Measurements from ENCODE around the gene AGBL1.

Gene AGBL1

GRCh38 chr15:86236356-86237110 lies 156.9 kb downstream of the AGBL1 start:
- DNase-seq (ENCODE audit: low read depth in 2 of 2), result no peak

DNA sequence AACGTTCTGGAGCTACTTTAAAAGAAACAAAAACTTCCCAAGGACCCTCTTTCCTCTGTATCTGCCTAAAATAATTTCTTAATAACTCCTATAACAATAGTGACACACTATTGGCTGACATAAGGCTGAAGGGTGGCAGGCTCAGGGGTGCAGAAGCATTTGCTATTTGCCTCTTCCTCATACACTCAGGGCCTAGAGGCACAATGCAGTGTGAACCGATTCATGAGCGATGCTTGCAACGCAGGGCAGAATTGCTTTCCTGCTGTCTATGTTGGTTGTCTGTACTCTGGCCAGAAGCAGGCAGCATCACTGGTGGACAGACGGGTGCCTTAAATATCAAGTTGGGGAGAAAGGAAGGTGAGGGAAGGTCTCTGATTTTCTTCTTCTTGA lies 157.4 kb downstream of the AGBL1 start:
- no peak for DNase-seq (ENCODE audit: low read depth in 2 of 2)

DNA sequence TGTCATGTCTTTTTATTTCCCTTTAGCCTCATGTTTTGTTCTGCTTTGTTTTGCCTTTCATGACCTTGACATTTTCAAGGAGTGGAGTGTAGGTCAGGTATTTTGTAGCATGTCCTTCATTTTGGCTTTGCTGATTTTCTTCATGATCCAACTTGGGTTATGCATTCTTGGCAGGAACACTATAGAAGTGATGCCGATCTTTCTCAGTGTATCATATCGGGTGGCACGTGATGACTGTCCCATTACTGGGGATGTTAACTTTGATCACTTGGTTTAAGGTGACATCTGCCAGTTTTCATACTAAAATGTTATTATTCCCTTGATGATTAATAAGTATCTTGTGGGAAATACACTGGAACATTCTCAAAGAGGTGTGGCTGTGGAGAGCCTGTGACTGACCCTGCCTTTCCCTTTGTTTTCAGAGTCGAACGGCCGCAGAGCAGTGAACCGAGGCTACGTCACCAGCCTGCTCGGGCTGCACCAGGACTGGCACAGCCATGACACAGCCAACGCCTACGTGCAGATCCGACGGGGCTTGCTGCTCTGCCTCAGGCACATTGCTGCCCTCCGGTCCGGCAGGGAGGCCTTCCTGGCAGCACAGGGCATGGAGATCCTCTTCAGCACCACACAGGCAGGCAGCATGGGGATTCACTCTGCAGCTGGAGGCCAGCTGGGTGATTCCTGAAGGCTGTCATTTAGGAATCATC lies 167.7 kb downstream of the AGBL1 start:
- DNase-seq (ENCODE audit: low read depth in 2 of 2), result no peak

DNA sequence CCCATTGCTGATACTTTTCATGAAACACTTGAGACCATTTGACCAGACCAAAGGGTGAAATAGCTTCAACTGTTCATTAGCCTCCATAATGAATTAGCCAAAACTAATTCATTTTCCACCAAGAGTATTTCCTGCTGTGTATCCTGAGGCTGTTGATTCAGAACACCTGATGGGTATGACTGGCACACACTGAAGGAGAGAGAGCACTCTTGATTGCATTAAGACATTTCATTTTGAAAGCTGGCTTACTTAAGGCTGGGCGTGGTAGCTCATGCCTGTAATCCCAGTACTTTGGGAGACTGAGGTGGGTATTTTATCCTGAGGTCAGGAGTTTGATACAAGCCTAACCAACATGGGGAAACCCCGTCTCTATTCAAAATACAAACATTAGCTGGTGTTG lies 175.6 kb downstream of the AGBL1 start:
- no peak for DNase-seq (ENCODE audit: low read depth in 2 of 2)

DNA sequence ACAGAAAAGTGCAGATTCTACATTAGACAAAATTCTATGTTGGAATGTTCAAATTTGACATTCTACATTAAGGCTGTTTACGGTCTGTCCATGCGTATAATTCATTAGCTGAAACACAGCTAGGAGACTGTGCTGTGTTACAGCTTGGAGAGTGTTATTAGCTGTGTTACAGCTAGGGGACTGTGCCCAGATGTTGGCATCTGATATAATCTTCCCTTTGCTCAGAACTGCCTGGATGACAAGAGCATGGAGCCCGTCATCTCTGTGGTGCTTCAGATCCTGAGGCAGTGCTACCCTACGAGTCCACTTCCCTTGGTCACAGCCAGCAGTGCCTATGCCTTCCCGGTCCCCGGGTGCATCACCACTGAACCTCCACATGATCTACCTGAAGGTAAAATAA lies 177.0 kb downstream of the AGBL1 start:
- DNase-seq (ENCODE audit: low read depth in 2 of 2), result no peak

- DNase-seq (ENCODE audit: low read depth in 2 of 2), result no peak
Observed at GRCh38 chr15:86259589-86259988, 179.9 kb downstream of the AGBL1 start.

DNA sequence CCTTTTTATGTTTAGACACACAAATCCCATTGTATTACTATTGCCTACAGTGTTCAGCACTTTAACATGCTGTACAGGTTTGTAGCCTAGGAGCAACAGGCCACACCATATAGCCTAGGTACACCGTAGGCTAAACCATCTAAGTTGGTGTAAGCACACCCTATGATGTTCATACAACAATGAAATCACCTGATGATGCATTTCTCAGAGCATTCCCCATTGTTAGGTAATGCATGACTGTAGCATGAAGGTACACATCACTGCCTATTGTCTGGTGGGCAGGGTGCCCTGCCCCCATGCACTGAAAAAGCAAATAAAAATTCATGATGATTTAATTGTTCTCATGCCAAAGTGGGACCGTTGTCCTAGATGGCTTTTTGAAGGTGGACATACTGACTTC lies 183.6 kb downstream of the AGBL1 start:
- DNase-seq (ENCODE audit: low read depth in 2 of 2), result no peak

- no peak for DNase-seq (ENCODE audit: low read depth in 2 of 2)
Observed at GRCh38 chr15:86266896-86267484, 187.3 kb downstream of the AGBL1 start.

- no peak for DNase-seq (ENCODE audit: low read depth in 2 of 2)
Observed at GRCh38 chr15:86267892-86268291, 188.2 kb downstream of the AGBL1 start.

DNA sequence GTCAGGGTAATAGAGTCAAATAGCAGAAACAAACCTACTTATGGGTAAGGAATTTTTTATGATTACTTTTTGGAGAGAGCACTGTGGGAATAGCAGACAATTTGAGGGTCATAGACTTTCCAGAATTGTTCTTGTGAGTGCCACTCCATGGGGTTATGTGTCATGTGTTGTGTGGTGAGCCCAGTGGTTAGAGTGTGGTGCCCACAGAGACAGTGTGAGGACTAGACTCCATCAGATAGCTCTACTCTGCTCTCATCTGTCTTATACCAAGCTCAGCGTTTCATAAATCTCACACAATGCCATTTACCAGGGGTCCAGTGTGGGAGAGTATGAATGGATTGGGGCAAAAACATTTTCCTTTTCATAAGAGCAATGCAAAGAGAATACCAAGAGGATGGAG lies 188.9 kb downstream of the AGBL1 start:
- no peak for DNase-seq (ENCODE audit: low read depth in 2 of 2)

GRCh38 chr15:86273309-86273708 lies 193.6 kb downstream of the AGBL1 start:
- DNase-seq (ENCODE audit: low read depth in 2 of 2), result no peak

GRCh38 chr15:86275361-86275760 lies 195.7 kb downstream of the AGBL1 start:
- no peak for DNase-seq (ENCODE audit: low read depth in 2 of 2)

DNA sequence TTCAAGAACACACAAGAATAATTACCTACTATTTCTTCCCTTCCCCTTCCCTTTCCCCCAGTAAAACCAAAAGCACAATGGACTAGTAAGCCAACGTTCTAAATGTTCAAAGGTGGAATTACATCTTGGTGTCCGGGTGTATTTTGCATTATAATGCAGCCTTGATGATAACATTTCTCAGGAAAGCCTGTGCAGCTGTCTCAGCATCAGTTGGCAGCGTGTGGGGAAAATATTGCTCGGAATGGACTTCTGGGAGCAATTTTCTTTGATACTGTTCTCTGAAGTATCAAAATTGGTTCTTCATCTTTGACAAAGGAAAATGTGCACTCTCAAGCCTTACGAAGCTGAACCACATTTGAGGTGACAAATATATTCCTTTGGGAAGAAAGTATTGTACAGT lies 198.9 kb downstream of the AGBL1 start:
- no peak for DNase-seq (ENCODE audit: low read depth in 2 of 2)

GRCh38 chr15:86284635-86285034 lies 205.0 kb downstream of the AGBL1 start:
- no peak for DNase-seq (ENCODE audit: low read depth in 2 of 2)

GRCh38 chr15:86295511-86295910 lies 215.8 kb downstream of the AGBL1 start:
- DNase-seq (ENCODE audit: low read depth in 2 of 2), result no peak

DNA sequence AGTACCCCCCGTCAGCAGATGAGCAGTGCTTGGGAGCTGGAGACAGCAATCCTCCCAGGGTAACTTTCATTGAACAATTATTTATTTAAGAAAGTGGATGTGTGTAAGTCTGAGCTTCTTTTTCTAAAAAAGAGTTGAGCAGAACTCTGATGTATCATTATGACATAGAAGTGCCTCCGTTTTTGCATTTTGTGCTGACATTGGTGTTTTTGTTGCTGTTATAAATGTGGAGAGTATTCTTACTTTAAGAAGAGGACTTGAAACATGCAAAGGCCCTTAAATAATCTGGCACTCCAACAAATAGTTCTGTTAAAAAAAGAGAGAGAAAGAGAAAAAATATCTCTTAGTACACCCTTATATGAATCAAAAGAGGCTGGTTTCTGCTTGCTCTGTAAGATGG lies 217.1 kb downstream of the AGBL1 start:
- no peak for DNase-seq (ENCODE audit: low read depth in 2 of 2)

GRCh38 chr15:86300390-86301125 lies 220.9 kb downstream of the AGBL1 start:
- no peak for DNase-seq (ENCODE audit: low read depth in 2 of 2)

DNA sequence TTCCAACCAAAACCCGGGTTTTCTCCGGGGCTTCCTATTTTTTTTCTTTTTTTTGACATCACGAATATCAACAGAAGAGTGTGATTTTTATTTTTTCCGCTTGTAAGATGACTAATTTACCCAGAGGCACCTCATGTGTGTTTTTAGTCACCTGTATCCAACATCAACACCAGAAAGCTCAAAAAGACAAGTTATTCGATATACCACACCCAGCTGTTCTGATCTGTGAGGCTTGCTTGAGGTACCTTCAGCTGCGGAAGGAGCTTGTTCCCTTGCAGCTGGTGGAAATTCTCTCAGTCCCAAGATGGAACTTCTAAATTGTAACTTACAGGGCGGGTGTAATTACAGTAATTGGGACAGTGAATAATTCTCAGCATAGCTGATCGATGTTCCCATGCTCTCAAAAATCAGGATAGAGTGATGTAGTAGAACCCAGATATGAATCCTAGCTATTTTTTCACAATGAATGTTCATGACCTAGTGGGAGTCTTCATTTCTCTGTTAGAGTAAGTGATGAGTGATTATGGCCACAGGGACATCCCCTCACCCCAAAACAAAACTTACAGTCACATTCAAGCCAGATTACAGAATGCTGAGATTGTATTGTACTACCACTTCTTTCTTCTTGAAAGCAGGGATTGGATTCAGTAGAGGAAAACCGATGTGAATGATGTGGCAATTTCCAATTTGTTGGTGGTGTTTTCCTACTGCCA lies 232.1 kb downstream of the AGBL1 start:
- no peak for DNase-seq (ENCODE audit: low read depth in 2 of 2)

DNA sequence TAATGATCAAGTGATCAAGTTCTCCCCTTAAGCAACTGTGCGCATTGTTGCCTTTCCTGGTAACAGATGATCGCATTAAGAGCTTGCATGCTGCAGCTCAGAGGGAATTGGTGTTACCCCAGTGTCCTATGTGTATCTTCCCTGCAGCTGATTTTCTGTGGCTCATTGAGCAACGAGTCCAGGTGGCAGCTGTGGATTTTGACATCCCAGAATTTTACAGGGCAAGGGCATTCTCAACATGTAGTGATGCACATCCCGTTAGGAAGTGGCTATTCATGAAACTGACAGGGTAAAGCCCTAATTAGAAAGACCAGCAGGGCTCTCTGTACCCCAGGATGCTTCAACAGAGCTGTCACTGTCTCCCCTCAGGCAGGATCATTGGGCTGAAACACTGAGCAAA lies 232.8 kb downstream of the AGBL1 start:
- no peak for DNase-seq (ENCODE audit: low read depth in 2 of 2)

DNA sequence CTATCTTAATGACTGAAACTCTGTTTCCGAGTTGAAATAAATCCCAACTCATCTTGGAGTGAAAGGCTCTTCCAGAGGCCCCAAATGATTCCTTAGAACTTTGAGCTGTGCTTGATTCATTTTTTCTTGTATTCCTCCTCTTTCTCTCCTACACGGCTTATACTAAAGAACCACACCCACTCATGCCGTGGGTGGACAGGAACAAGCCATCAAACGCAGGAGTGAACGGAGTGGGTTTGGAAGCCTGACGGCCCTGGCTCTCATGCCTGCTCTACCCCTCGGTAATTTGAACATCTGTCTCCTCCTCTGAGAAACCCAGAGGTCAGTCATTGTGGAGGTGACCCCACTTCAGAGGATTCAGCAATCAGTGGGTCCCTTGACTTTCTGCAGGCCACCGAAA lies 236.5 kb downstream of the AGBL1 start:
- no peak for DNase-seq (ENCODE audit: low read depth in 2 of 2)

DNA sequence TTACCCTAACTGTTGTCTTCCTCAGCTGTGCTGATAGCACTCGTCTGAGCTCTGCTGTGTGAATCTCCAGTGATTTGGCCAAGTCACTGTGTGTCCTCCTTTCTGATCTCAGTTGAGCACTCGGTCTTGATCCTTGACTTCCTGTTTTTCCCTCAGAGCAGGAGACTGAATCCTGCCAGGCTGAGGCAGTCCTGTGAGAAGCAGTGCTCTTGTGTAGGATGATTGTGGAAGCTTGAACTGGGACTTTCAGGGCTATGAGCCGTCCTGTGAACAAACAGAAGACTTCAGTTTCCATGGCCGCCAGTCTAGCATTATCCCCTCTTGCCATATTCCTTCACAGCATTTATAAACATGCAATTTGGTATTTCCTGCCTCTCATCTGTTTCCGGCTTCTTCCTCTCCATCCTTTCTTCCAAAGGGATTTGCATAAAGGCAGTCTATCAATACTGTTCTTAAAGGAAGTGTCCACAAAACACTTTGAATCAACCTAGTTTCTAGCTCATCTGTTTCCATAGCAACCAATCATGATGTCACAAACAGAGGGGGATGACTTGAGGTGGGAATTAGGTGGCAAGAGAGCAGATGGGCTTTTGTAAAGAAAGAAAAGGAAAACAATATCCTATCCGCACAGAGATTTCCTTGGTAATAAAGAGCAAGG lies 237.2 kb downstream of the AGBL1 start:
- no peak for DNase-seq (ENCODE audit: low read depth in 2 of 2)
